ENCODE measurements around the gene CD300H.

The CD300H gene

DNA sequence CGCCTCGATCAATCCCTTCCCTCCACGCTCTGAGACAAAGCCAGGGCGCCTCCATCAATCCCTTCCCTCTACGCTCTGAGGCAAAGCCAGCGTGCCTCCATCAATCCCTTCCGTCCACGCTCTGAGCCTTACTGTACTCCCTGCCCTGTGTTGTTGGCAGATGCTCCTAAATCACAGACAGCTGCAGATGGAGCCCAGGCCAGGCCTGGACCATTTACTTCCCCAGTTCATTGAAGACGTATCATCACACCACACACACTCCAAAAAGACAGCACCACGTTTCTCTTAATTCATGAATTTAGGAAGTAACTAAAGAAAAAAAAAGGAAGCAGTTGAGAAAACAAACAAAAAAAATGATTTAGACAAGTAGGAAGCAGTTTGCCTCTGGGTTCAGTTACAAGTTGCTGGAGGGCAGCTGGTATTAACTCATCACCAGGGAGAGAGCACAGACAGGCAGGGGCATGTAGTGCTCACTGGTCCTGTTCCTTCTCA, 32.2 kb upstream of the CD300H start:
- no peak for DNase-seq (ENCODE audit: low read depth)
- H3K4me3 ChIP-seq (ENCODE audit: control insufficient read depth, low read depth, low read length) = no peak overlapping the region
- TF ChIP-seq, protein P1, sequence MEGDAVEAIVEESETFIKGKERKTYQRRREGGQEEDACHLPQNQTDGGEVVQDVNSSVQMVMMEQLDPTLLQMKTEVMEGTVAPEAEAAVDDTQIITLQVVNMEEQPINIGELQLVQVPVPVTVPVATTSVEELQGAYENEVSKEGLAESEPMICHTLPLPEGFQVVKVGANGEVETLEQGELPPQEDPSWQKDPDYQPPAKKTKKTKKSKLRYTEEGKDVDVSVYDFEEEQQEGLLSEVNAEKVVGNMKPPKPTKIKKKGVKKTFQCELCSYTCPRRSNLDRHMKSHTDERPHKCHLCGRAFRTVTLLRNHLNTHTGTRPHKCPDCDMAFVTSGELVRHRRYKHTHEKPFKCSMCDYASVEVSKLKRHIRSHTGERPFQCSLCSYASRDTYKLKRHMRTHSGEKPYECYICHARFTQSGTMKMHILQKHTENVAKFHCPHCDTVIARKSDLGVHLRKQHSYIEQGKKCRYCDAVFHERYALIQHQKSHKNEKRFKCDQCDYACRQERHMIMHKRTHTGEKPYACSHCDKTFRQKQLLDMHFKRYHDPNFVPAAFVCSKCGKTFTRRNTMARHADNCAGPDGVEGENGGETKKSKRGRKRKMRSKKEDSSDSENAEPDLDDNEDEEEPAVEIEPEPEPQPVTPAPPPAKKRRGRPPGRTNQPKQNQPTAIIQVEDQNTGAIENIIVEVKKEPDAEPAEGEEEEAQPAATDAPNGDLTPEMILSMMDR (conservative IDR thresholded peaks at IDR 0.05; ENCODE audit: control insufficient read depth, insufficient read depth, low read depth, low read length) = no peak

DNA sequence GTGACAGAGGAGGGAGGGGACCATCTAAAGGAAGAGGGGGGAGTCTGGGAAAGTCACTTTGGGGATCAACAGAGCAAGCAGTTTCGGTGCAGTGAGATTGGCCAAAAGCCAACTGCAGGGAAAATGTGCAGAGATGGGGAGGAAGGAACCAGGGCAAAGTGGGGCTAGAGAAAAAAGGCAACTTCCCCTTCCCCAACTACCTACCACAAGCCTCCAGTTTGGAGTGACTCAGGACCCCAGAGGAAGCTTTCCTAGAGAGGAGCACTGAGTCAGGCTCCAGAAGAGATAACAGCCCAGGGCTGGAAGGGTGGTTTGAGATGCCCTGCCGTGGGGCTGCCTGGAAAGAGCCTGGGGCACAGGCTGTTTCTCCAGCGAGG, 31.7 kb upstream of the CD300H start:
- TF ChIP-seq, protein P1 (conservative IDR thresholded peaks at IDR 0.05; ENCODE audit: control insufficient read depth, insufficient read depth, low read depth, low read length) = no peak
- H3K4me3 ChIP-seq (ENCODE audit: control insufficient read depth, low read depth, low read length) = no peak overlapping the region

DNA sequence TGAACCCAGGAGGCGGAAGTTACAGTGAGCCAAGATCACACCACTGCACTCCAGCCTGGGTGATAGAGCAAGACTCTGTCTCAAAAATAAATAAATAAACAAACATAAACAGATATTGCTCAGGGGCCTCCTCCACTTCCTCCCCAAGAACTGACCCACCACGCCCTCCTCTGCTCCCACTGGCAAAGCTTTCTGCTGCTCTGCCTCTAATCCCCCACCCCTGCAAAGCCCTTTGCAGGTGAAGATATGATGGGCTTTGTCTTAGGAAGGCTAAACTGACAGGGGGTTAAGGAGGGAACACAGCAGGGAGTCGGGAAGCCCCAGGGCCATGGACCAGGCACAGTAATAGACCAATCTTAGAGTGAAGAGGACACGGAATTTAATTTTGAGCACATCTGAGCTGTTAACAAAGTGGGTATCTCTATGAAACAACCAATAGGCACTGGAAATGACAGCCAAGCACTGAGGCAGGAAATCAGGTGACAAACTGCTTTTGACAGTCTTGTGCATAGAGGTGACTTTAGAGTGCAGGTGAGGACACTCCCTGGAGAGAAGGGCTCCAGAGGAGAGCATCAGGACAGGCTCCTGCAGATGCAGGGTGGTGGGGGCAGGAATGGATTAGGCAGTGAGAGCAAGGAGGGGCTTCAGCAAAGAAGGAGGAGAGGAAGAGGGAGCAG, 31.2 kb upstream of the CD300H start:
- TF ChIP-seq, protein P1 (conservative IDR thresholded peaks at IDR 0.05; ENCODE audit: control insufficient read depth, insufficient read depth, low read depth, low read length) = no peak
- no peak overlapping the region for H3K4me3 ChIP-seq (ENCODE audit: control insufficient read depth, low read depth, low read length)
- DNase-seq (ENCODE audit: low read depth) = no peak

More for the DNA sequence above, 31.7 kb upstream of the CD300H start:
- DNase-seq (ENCODE audit: low read depth) = no peak

DNA sequence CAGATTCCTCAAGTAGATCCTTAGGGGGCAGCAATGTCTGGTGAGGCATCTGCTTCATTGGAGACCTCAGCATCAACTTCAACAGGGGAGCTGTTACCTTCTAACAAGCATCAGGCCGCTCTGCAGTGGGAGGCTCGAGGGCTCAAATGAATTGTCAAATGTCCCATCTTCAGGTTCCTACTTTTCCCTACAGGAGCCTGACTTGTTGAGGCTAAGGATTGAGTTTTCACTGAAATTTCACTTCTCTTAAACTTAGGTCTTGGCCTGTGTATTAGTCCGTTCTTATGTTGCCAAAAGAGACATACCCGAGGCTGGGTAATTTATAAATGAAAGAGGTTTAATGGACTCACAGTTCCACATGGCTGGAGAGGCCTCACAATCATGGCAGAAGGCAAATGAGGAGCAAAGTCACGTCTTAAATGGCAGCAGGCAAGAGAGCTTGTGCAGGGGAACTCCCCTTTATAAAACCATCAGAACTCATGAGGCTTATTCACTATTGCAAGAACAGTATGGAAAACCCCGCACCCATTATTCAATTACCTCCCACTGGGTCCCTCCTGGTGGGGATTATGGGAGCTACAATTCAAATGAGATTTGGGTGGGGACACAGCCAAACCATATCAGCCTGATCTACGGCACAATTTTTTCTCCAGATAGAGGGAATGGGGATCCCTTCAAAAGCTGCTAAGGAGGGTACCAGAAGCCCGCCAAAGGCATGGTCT, 29.9 kb upstream of the CD300H start:
- DNase-seq (ENCODE audit: low read depth) = no peak
- no peak overlapping the region for H3K4me3 ChIP-seq (ENCODE audit: control insufficient read depth, low read depth, low read length)
- TF ChIP-seq, protein P1 (conservative IDR thresholded peaks at IDR 0.05; ENCODE audit: control insufficient read depth, insufficient read depth, low read depth, low read length) = no peak

DNA sequence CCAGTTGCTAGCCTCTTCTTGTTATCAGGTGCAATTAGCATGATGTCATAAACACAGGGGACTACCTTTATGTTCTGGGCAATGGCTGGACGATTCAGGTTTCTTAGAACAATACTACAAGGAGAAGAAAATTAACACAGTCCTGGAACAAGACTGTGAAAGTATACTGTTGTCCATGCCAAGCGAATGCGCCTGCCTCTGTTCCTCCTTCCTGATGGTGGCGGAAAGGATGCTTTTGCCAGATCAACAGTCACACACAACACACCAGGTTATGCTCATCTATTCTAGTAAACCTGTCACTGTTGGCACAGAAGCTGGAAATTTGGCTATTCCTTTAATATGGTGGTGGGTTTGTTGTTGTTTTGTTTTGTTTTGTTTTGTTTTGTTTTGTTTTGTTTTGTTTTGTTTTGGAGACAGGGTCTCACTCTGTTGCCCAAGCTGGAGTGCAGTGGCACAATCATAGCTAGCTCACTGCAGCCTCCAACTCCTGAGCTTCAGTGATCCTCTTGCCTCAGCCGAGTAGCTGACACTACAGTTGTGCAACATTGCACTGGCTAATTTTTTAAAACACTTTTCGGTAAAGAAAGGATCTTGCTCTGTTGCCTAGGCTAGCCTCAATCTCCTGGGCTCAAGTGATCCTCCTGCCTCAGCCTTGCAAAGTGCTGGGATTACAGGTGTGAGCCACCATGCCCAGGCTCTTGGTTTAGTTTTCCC, 27.9 kb upstream of the CD300H start:
- H3K4me3 ChIP-seq (ENCODE audit: control insufficient read depth, low read depth, low read length) = no peak overlapping the region
- DNase-seq (ENCODE audit: low read depth) = no peak
- TF ChIP-seq, protein P1 (conservative IDR thresholded peaks at IDR 0.05; ENCODE audit: control insufficient read depth, insufficient read depth, low read depth, low read length) = no peak

DNA sequence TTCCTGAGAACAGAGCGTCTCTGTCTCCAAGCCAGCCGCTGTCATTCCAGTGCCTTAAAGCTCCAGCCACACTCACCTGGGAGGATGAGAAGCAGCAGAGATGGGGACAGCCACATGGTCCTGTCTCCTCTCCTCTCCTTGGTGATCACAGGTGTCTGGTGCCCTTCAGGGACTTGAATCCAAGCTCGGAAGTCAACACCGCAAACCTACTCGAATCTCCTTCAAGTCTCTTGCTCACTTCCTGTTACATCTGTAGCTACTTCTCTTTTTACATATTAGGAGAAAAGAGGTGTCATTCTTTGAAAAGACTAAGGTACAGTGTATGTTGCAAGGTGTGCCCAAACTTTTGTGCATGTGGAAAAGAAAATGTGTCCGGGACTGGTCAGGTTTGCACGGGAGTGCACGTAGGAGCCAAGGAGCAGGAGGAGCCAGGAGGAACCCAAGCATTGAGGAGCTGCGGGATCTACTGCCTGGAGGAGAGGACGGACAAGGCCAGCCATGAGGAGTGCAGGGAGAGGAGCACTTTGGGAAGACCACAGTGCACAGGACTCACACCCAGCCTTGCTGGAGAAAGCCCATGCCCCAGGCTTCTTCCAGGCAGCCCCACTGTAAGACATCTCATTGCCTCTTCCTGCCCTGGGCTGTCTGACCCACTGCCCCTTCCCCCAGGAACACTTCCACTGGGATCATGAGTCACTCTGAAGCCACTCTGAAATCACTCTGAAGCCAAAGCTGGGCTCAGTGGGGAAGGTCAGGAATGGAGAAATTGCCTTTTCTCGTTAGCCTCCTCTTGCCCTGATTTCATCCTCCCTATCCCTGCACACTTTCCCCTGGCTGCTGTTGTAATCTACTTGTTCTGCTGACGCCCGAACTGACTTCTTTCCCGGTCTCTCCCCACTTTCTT, 25.0 kb upstream of the CD300H start, which contains the start of gene CD300LD:
CD300LD (minus strand) TSS at position 197 of the 904 bp plus-strand sequence; CDS start at position 116, 81 bp downstream.
- no peak within 1 kb of the TSS for H3K4me3 ChIP-seq (ENCODE audit: control insufficient read depth, low read depth, low read length)
- TF ChIP-seq, protein P1 (conservative IDR thresholded peaks at IDR 0.05; ENCODE audit: control insufficient read depth, insufficient read depth, low read depth, low read length) = no peak
- peak; percentile 60 for DNase-seq (ENCODE audit: low read depth)

All from fibroblast of mammary gland (primary cell).